Transverse colon (tissue), 4 donors: ENCODE data around the gene CTNNBL1. TPM values are rescaled to one million over a fixed set of nuclear protein-coding genes. Genes with fewer than 3 reads are reported as not detected.

ENCODE experiments used
- DNase-seq: peaks from one replicate; pipeline ENCODE4 v3.0.0-alpha.2; 2019
- H3K27ac ChIP-seq, 4 donors: fragments of 200-600 bp; sonication (generic); 2 replicates each; pipeline ENCODE4 v1.5.1; 2016 to 2018; ENCODE audit warnings: inconsistent platforms in 4 of 4
- H3K27me3 ChIP-seq: fragments of 200-600 bp; sonication (generic); 2 replicates; pipeline ENCODE4 v1.5.1; 2017; ENCODE audit warnings: inconsistent platforms
- H3K36me3 ChIP-seq, 4 donors: fragments of 200-600 bp; sonication (generic); 2 replicates each; pipeline ENCODE4 v1.5.1; 2017 to 2019; ENCODE audit warnings: inconsistent platforms in 4 of 4
- H3K4me1 ChIP-seq, 4 donors: fragments of 200-600 bp; sonication (generic); 2 replicates each; pipeline ENCODE4 v1.5.1; 2017 to 2020; ENCODE audit warnings: inconsistent platforms in 4 of 4
- H3K4me3 ChIP-seq, 4 donors: fragments of 200-600 bp; sonication (generic); 1 replicate in 1 of 4; 2 replicates in 3 of 4; pipeline versions ENCODE4 v1.5.1 to v1.6.1; 2017 to 2019; ENCODE audit warnings: inconsistent platforms in 4 of 4
- H3K9me3 ChIP-seq, 2 donors: fragments of 200-600 bp; sonication (generic); 2 replicates each; pipeline ENCODE4 v1.5.1; 2017 to 2019; ENCODE audit warnings: inconsistent platforms in 2 of 2
- EP300 ChIP-seq: sonication (generic); formaldehyde crosslinking; IDR thresholded peaks from one replicate; pipeline ENCODE4 v1.6.1; 2017; ENCODE audit warnings: antibody characterized with exemption, low read depth
- POLR2A ChIP-seq: fragments of 450-650 bp; IDR thresholded peaks from one replicate; pipeline ENCODE4 v1.6.1; 2016; ENCODE audit warnings: antibody characterized with exemption, mild to moderate bottlenecking, moderate library complexity
- POLR2AphosphoS5 ChIP-seq, 3 donors: sonication (generic); formaldehyde crosslinking; IDR thresholded peaks; one replicate each; pipeline ENCODE4 v1.6.1; 2016; ENCODE audit warnings: antibody characterized with exemption in 3 of 3
- WGBS, 2 donors: methylation state at CpG; one replicate each; pipeline ENCODE4 v1.1.5; 2018; ENCODE audit warnings: low coverage in 1 of 2; 5-methylcytosine and 5-hydroxymethylcytosine counted together
- in situ Hi-C, 4 donors: fragments of 200-750 bp; cut with MboI; loops; one replicate each; pipeline versions ENCODE4 v1.15.0 to v1.15.1; 2017; ENCODE audit warnings: low sequenced_read_pairs in 3 of 4, low pct_ligation_motif_present in 1 of 4, low pct_unique_long_range_greater_than_20kb in 1 of 4
- intact Hi-C: fragments of 100-400 bp; cut with DNase I; formaldehyde crosslinking; loops from one replicate; pipeline ENCODE4 v1.15.1; 2023; ENCODE audit warnings: low total_unique reads
- total RNA-seq, 4 donors: library from RNA; depleted of rRNA; stranded (reverse); fragments of >200 nt; gene quantifications; one replicate each; pipeline ENCODE4 v1.1.0, GENCODE V29; 2016
- TF ChIP-seq, protein P1 (sequence below), 5 experiments: fragments of 200-600 bp in 3 of 5; fragments of 450-650 bp in 2 of 5; sonication (generic) in 3 of 5; IDR thresholded peaks; 1 replicate in 2 of 5; 2 replicates in 3 of 5; pipeline ENCODE4 v1.5.1; 2016 to 2017; ENCODE audit warnings: antibody characterized with exemption in 5 of 5, inconsistent platforms in 3 of 5, mild to moderate bottlenecking in 2 of 5, moderate library complexity in 1 of 5

Gene CTNNBL1
- total RNA-seq, 4 donors from 2014 or later: 18.7 to 49.0 (median 22.4) TPM

DNA sequence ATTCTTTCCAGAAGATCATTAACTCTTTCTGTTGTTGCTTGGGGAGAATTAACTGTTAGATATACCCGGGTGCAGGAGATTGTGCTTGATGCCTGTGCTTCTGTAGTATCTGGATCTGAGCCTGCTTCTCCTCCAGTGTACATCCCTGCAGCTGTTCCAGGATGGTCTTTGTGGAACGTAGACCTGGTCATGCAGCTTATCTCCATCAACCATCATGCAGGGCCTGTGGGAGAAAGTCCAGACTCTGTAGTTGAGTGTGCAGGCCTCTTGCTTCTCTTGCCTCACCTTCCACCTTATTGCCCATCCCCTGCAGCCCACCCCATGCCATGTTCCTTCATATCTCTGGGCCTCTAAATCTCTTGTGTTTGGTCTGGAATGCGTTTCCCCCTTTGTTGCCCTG, 133.8 kb downstream of the CTNNBL1 start:
- H3K36me3 ChIP-seq: no peaks in the 10 kb centered on the region
- H3K9me3 ChIP-seq: no peaks in the 10 kb centered on the region
- in situ Hi-C loops (no loop called here), intact Hi-C loops (no loop called here)
- no peak overlapping the region for H3K4me3 ChIP-seq
- no peaks in the 10 kb centered on the region for H3K27me3 ChIP-seq
- DNase-seq: no peak
- H3K27ac ChIP-seq: no peak overlapping the region
- TF ChIP-seq EP300 (no peak), POLR2AphosphoS5 (IDR thresholded peaks at IDR 0.05) (no peak), POLR2A (no peak)
- TF ChIP-seq, protein P1, sequence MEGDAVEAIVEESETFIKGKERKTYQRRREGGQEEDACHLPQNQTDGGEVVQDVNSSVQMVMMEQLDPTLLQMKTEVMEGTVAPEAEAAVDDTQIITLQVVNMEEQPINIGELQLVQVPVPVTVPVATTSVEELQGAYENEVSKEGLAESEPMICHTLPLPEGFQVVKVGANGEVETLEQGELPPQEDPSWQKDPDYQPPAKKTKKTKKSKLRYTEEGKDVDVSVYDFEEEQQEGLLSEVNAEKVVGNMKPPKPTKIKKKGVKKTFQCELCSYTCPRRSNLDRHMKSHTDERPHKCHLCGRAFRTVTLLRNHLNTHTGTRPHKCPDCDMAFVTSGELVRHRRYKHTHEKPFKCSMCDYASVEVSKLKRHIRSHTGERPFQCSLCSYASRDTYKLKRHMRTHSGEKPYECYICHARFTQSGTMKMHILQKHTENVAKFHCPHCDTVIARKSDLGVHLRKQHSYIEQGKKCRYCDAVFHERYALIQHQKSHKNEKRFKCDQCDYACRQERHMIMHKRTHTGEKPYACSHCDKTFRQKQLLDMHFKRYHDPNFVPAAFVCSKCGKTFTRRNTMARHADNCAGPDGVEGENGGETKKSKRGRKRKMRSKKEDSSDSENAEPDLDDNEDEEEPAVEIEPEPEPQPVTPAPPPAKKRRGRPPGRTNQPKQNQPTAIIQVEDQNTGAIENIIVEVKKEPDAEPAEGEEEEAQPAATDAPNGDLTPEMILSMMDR (IDR thresholded peaks at IDR 0.05): no peak
- H3K4me1 ChIP-seq: peaks cover 0 to 3% (median 0%) of the 10 kb centered on the region in 4 donors
- WGBS, 2 donors: 94% methylated on average over 3 of the region's 3 CpGs; no CpG with 5 or more reads in 1 of the 2 donors

DNA sequence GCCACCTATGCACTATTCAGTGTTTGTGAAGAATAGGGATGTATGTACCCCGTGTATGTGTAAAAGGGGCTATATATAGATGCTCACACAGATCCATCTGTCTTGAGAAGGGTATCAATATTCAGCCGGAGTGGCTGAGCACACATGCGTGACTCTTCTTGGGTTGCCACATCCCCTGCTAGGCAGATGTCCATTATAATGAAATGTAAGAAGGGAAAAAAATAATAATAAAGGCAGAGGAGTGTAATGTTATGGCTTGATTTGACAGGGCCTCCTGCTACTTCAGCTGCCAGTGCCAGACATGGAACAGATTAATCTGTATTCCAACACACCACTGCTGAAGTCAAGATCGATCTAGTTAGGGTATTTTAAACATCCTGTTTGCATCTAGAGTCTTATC, 134.9 kb downstream of the CTNNBL1 start:
- Histone ChIP-seq H3K27ac (no peak overlapping the region), H3K27me3 (no peaks in the 10 kb centered on the region), H3K9me3 (no peaks in the 10 kb centered on the region), H3K4me3 (no peak overlapping the region), H3K36me3 (no peaks in the 10 kb centered on the region), H3K4me1 (no peaks in the 10 kb centered on the region)
- intact Hi-C loops (no loop called here), in situ Hi-C loops (no loop called here)
- TF ChIP-seq POLR2AphosphoS5 (IDR thresholded peaks at IDR 0.05) (no peak), POLR2A (no peak), EP300 (no peak)
- TF ChIP-seq, protein P1 (IDR thresholded peaks at IDR 0.05): no peak
- DNase-seq: no peak
- 63 to 82% methylated on average over 1 to 4 of the region's 4 CpGs for WGBS, 2 donors

DNA sequence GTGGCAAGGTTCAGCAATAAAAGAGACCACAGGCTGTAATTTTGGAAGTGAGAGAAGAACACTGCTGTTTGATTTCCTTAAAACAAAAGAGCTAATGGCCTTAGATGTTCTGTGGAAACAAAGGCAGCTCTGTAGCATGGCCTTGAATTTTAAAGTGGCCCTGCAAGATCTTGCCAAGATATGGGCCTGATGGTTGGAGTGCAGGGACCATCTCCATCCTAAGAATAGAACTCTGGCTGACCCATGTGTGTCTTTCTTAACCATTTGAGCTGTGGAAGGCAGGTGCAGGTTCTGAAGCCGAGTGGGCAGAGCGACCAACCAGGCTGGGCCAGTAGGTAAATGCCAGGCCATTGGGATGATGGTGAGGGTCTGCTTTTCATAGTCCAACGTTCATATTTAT, 135.3 kb downstream of the CTNNBL1 start:
- TF ChIP-seq EP300 (no peak), POLR2A (no peak), POLR2AphosphoS5 (IDR thresholded peaks at IDR 0.05) (no peak)
- TF ChIP-seq, protein P1 (IDR thresholded peaks at IDR 0.05): no peak
- Histone ChIP-seq H3K4me3 (no peak overlapping the region), H3K27me3 (no peaks in the 10 kb centered on the region), H3K4me1 (no peaks in the 10 kb centered on the region), H3K36me3 (no peaks in the 10 kb centered on the region), H3K27ac (no peak overlapping the region), H3K9me3 (no peaks in the 10 kb centered on the region)
- DNase-seq: no peak
- WGBS, 2 donors: 80 to 95% methylated on average over 1 to 3 of the region's 3 CpGs
- intact Hi-C loops (no loop called here), in situ Hi-C loops (no loop called here)

DNA sequence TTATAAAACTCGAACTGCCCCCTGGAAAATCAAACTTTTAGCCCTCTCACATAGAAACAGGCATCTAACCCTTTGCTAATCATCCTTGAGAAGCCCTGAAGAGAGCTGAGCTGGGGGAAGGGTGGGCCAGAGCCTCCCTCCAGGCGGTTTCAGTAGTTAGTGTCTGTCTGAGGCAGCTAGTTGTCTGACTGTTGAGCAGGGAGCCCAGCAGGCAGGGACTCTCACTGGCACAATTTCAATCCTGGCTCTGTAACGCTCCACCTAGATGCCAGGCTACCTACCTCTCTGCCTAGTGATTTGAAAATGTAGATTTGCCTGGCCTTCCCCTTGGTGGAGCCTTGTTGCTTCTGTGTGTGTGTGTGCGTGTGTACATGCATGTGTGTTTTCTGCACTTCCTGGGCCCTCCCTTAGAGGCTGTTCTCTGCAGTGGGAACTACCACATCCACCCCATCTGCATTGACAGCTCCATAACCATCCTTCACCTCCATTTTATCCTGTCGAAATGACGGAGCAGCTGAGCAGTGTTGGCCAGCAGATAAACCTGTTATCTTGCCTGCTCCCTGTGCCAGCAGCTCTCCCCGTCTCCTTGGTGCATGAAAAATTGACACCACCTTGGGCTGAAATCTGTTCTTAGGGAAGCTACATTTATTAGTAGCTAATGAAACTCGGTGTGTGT, 139.5 kb downstream of the CTNNBL1 start:
- Histone ChIP-seq H3K4me1 (no peaks in the 10 kb centered on the region), H3K36me3 (no peaks in the 10 kb centered on the region), H3K4me3 (no peak overlapping the region), H3K27me3 (no peaks in the 10 kb centered on the region), H3K9me3 (no peaks in the 10 kb centered on the region), H3K27ac (no peak overlapping the region)
- 90 to 95% methylated on average over 2 to 8 of the region's 8 CpGs for whole genome bisulfite sequencing, 2 donors
- intact Hi-C loops (no loop called here), in situ Hi-C loops (no loop called here)
- DNase-seq: no peak
- TF ChIP-seq, protein P1 (IDR thresholded peaks at IDR 0.05): no peak
- TF ChIP-seq POLR2AphosphoS5 (IDR thresholded peaks at IDR 0.05) (no peak), POLR2A (no peak), EP300 (no peak)
